Coronary artery (tissue), 2 donors: ENCODE data around the gene ARL8A.

Experiments used
- DNase-seq: peaks from one replicate; pipeline ENCODE4 v3.0.0-alpha.2; 2017; ENCODE audit warnings: low spot score
- H3K27ac ChIP-seq, 2 donors: fragments of 200-600 bp; sonication (generic); one replicate each; pipeline ENCODE4 v1.5.1; 2016 to 2019
- H3K4me3 ChIP-seq: fragments of 200-600 bp; sonication (generic); 2 replicates; pipeline ENCODE4 v1.5.1; 2016; ENCODE audit warnings: mild to moderate bottlenecking, moderate library complexity
- TF ChIP-seq, protein P1 (sequence below): fragments of 200-600 bp; sonication (generic); IDR thresholded peaks from one replicate; pipeline ENCODE4 v1.5.1; 2019; ENCODE audit warnings: antibody characterized with exemption

ARL8A gene

DNA sequence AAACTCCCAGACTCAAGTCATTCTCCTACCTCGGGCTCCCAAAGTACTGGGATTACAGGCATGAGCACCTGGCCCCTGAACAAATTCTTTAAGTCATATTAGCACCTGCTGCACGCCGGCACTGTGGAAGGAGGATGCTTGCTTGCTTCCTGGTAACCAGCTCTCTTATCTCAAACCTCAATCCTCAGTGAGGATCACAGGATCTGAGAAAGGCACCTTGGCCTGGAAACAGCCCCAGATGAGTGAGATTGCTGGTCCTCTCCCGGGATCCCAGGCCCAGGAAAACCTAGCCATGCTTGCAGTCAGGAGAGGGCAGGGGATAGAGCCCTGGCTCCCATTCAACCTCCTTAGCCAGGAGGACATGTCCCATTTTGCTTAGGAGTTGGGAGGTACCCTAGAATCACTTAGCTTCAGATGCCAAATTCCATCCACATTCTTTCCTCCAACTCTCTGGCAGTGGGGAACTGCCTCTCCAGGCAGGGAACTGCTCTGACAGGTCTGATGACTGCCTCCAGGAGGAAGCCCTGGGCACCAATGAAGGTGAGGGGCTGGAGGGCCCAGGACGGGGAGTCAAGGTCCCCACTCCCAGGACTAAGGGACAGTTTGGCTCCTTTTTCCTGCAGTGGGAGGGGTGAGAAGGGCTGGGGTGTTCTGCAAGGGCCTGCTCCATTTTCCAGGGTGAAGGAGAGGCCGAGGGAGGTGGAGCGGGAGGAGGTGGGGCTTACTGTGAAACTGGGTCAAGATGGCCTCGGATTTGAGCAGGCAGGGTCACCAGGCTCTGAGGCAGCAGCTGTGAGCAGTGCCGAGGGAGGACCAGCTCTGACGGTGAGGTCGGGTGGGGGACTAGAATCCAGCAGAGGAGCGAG is 12.3 kb downstream of the ARL8A start:
- Histone ChIP-seq H3K27ac (peak overlapping the region; percentile 88 to 93), H3K4me3 (peak overlapping the region; percentile 24)
- TF ChIP-seq, protein P1, sequence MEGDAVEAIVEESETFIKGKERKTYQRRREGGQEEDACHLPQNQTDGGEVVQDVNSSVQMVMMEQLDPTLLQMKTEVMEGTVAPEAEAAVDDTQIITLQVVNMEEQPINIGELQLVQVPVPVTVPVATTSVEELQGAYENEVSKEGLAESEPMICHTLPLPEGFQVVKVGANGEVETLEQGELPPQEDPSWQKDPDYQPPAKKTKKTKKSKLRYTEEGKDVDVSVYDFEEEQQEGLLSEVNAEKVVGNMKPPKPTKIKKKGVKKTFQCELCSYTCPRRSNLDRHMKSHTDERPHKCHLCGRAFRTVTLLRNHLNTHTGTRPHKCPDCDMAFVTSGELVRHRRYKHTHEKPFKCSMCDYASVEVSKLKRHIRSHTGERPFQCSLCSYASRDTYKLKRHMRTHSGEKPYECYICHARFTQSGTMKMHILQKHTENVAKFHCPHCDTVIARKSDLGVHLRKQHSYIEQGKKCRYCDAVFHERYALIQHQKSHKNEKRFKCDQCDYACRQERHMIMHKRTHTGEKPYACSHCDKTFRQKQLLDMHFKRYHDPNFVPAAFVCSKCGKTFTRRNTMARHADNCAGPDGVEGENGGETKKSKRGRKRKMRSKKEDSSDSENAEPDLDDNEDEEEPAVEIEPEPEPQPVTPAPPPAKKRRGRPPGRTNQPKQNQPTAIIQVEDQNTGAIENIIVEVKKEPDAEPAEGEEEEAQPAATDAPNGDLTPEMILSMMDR: no peak
- DNase-seq: peak; percentile 90

DNA sequence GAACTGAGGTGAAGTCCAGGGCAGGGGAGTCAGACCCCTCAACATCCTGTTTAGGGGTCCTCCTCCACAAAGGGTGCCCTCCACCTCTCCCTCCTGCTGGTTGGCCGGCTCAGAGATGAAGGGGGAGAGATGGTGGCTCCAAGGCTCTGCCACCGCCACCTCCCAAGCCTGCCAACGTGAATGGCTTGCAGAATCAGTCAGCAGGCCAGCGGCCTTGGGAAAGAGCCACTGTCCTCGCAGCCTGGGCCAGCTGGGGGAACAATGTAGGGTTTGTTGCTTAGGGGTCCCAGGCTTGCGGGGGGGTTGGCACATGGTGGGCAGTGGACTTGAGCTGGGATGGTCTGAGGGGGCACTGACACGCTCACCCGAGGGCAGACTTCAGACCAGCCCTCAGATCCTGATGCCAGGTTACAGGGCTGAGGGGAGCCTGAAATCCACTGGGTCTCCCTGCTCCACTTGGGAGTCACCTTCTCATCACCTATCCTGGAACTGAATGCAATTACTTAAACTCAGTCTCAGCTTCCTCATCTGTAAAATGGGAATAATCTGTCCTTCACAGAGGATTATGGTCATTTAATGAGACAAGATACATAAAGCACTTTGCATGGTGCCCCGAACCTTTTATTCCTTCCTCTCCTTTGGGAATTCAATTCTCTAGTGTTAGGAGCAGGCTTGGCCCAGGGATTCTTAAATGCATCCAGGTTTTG is 13.6 kb downstream of the ARL8A start:
- no peak overlapping the region for H3K4me3 ChIP-seq
- peak overlapping the region; percentile 38 to 93 for H3K27ac ChIP-seq
- DNase-seq: no peak
- TF ChIP-seq, protein P1: no peak

GRCh38 chr1:202130297-202130721 is 14.2 kb downstream of the ARL8A start:
- no peak overlapping the region for H3K4me3 ChIP-seq
- H3K27ac ChIP-seq: peak overlapping the region; percentile 38 to 93
- no peak for DNase-seq
- TF ChIP-seq, protein P1: no peak

DNA sequence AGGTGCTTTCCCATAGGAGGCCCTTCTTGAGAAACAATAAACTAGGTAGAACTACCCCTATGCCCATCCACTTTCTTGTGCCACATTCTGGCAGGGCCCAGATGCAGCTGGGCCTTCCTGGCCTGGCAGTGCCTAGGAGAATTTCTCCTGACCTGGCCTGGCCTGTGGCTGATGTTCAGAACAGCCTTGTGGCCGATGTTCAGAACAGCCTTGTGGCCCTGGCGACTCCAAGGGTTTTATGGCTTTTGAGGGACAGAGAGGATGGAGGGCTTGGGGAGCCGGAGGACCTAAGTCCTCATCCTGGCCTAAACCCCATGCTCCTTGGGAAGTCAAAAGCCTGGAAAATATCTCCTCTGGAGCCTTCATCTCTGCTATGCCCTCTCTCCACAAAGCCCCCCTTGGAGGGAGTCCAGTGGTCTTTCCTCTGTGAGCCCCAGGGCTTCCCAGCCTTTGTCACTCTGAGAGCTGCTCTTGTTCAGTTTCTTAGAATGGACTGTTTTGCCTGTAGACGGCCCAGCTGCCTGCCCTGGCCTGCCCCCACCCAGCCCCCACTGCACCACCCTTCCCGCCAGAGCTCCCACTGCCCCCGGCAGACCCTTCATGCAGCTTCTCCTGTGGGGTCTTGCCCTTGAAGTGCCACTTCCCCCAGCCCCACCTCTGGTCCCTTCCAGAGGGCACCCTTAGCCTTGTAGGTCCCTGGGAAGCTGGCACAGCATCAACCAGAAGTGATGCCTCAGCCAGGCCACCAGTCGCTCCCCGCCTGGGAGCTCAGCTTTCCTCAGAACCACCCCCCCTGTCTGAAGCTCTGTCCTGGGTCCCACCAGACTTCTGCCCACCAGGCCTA is 14.9 kb downstream of the ARL8A start:
- DNase-seq: no peak
- Histone ChIP-seq H3K27ac (peak overlapping the region; percentile 38 to 93), H3K4me3 (no peak overlapping the region)
- TF ChIP-seq, protein P1: no peak

GRCh38 chr1:202127836-202128622 is 16.5 kb downstream of the ARL8A start:
- TF ChIP-seq, protein P1: no peak
- Histone ChIP-seq H3K27ac (no peak overlapping the region), H3K4me3 (no peak overlapping the region)
- DNase-seq: no peak

DNA sequence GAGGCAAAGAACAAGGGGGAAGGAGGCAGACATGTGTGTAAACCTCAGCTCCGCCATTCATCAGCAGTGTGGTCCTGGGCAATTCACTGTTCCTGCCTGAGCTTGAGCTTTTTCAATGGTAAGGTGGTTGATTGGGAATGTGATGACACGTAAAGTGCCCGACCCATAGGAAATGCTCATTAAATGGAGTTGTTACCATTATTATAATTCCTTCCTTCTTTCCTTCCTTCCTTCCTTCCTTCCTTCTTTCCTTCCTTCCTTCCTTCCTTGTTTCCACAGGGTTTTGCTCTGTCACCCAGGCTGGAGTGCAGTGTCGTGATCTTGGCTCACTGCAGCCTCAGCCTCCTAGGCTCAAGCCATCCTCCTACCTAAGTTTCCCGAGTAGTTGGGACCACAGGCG is 17.5 kb downstream of the ARL8A start:
- Histone ChIP-seq H3K27ac (no peak overlapping the region), H3K4me3 (no peak overlapping the region)
- TF ChIP-seq, protein P1: no peak
- DNase-seq: no peak
